NCI-H2029 treated with DMSO at 0.1 percent for 48 hours (cell line): ENCODE results near the gene GPC2.
A peak's percentile ranks its signal among the peaks of the same experiment; 100 is the strongest.

ENCODE experiments used
- DNase-seq: peaks from one replicate; lab custom pipeline; 2025; lab: John Stamatoyannopoulos, UW

Gene GPC2

DNA sequence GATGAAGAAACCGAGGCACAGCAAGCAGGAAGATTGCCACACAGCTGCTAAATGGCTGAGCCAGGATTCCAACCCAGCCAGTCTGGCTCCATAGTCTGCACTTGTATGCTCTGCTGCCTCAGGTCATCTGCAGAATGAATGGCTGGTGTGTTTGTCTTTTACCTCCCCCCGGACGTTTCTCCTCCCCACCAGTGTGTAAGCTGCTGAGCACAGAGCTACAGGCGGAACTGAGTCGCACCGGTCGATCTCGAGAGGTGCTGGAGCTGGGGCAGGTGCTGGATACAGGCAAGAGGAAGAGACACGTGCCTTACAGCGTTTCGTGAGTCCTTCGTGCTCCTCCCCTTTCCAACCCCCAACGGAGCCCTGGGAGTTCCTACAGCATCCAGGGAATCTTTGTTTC, 55.1 kb downstream of the GPC2 start:
- peak; percentile 92 for DNase-seq

DNA sequence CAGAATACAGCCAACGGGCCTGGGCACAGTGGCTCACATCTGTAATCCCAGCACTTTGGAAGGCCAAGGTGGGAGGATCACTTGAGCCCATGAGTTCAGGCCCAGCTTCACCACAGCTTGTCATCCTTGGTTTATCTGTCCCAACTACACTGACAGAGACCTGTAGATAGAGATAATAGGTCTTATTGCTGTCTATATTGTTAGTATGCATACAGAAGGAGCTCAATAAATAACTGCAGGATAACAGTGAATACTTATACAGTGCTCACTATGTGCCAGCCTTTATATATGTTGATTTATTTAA, 56.5 kb downstream of the GPC2 start:
- DNase-seq = no peak

DNA sequence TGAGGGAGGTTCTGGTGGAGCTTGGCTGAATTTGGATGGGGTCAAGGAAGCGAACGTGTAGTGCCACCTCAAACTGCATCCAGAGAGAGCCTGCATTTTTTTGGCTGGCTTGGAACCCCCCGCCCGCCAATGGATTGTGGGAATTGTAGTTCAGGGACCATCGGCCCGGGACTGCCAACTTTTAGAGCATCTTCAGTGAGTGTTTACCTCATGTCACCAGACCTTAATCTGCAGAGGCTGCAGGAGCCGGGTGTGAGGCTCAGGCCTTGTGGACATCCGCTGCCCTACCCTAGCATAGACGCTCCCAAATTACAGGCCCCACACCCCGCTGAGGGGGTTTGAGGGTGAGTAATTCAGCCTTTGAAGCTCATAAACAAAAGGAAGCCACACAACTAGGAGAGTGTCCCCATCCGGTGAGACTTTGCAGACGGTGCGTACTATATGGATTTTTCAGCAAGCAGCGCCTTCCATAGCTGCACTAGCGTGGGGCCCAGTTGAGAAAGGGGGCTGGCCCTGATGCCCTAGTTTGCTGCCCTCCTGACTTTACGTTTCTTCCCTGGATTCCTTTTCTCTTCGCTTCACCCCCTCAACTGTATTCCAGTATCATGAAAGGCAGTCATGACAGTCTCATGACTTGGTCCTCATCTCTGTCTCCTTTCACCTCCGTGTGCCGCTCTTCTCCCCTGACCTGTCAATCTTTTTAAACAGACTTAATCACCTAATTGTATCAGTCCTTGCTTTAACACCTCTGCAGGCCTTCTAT, 57.0 kb downstream of the GPC2 start:
- DNase-seq = no peak
